Lung (tissue), 12 donors: Measurements from ENCODE around the gene KRT10. TPM values are rescaled to one million over a fixed set of nuclear protein-coding genes. Genes with fewer than 3 reads are reported as not detected.

ENCODE experiments used
- ATAC-seq: fragments of 200-7000 bp; cut with Tn5 transposase; one replicate; pipeline ENCODE4 v1.9.1; 2020; ENCODE audit warnings: moderate number of reproducible peaks; ENCODE audit not compliant: insufficient read depth, low FRiP score
- DNase-seq, 3 donors: peaks; one replicate each; pipeline ENCODE4 v3.0.0-alpha.2; 2013 to 2017
- H3K27ac ChIP-seq, 2 donors: one replicate each; pipeline ENCODE4 v1.5.1; 2013; ENCODE audit warnings: mild to moderate bottlenecking in 2 of 2, moderate library complexity in 2 of 2, control low read depth in 1 of 2, inconsistent platforms in 1 of 2, low read depth in 1 of 2, low read length in 1 of 2
- H3K27me3 ChIP-seq, 3 donors: one replicate each; pipeline ENCODE4 v1.5.1; 2013; ENCODE audit warnings: low read length in 2 of 3; ENCODE audit not compliant: control insufficient read depth in 3 of 3, insufficient read depth in 3 of 3
- H3K36me3 ChIP-seq, 4 donors: one replicate each; pipeline ENCODE4 v1.5.1; 2013; ENCODE audit warnings: low read length in 4 of 4, mild to moderate bottlenecking in 1 of 4, moderate library complexity in 1 of 4; ENCODE audit not compliant: control insufficient read depth in 4 of 4, insufficient read depth in 4 of 4
- H3K4me1 ChIP-seq, 5 donors: one replicate each; pipeline ENCODE4 v1.5.1; 2013; ENCODE audit warnings: low read length in 5 of 5, mild to moderate bottlenecking in 2 of 5, moderate library complexity in 1 of 5; ENCODE audit not compliant: control insufficient read depth in 5 of 5, insufficient read depth in 5 of 5
- H3K4me3 ChIP-seq: one replicate; pipeline ENCODE4 v1.5.1; 2013; ENCODE audit warnings: mild to moderate bottlenecking, control low read depth, moderate library complexity
- H3K9ac ChIP-seq, 2 donors: one replicate each; pipeline ENCODE4 v1.5.1; 2013; ENCODE audit warnings: low read length in 2 of 2, control low read depth in 1 of 2; ENCODE audit not compliant: insufficient read depth in 1 of 2
- H3K9me3 ChIP-seq, 4 donors: one replicate each; pipeline ENCODE4 v1.5.1; 2013; ENCODE audit warnings: low read length in 3 of 4, mild to moderate bottlenecking in 1 of 4, moderate library complexity in 1 of 4; ENCODE audit not compliant: control insufficient read depth in 4 of 4, insufficient read depth in 3 of 4
- WGBS, 2 donors: extraction: QIAGEN DNeasy Blood & Tissue Kit; methylation state at CpG; one replicate each; pipeline ENCODE4 v1.1.7; 2013; 5-methylcytosine and 5-hydroxymethylcytosine counted together
- polyA plus RNA-seq, 2 donors: library from polyadenylated mRNA; stranded (reverse); fragments of 200-250 nt; gene quantifications; one replicate each; pipeline ENCODE4 v1.2.1, GENCODE V29; 2013
- total RNA-seq, 2 donors: library from RNA; depleted of rRNA in 1 of 2; stranded (reverse); fragments of >200 nt in 1 of 2; gene quantifications; one replicate each; pipeline ENCODE4 v1.2.1, GENCODE V29; 2014 to 2021
- TF ChIP-seq, protein P1 (sequence below): IDR thresholded peaks from 2 replicates; pipeline ENCODE4 v1.5.1; 2012; ENCODE audit warnings: mild to moderate bottlenecking; ENCODE audit errors: control extremely low read depth, extremely low read depth
- donor health status: control.
- donor health status: control.
- donor health status: Bipolar disorder and iron deficiency.
- donor health status: healthy.
- donor health status: DM: yes; HTN: yes; CAD: no.

Gene KRT10
- total and polyA plus RNA-seq, 4 donors = 4.6 to 60.6 (median 27.8) TPM

DNA sequence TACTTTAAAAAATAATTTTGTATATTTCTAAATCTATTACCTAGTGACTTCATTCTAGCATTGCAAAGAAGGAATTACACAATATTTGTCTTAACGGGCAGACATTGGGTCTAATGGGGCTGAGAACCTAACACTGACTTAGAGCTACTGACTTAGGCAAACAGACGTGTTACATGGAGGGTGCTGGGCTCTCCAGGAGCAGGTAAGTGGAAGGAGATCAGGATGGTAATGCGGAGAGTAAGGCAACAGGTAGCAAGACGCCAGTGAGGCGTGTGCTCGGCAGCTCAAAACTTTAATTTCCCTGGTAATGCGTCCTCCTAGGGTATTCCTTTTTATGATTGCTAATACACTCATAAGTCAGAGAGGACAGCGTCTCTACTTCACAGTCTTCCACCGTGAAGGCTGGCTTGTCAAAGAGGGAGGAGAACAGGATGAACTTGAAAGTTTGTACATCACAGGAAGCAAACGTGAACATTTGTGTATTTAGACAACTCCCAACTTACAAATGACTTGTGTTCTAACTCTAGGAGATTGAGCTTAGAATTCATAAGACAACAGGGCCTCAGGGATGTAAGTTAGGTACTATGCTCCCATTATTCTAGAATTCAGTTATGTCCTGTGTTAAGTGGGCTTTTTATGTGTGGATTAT lies 27.3 kb downstream of the KRT10 start:
- no peak overlapping the region for H3K27ac ChIP-seq
- no peaks in the 10 kb centered on the region for H3K9me3 ChIP-seq
- peaks cover 0 to 19% (median 0%) of the 10 kb centered on the region in 5 donors for H3K4me1 ChIP-seq
- H3K4me3 ChIP-seq = no peak overlapping the region
- DNase-seq = no peak
- TF ChIP-seq, protein P1, sequence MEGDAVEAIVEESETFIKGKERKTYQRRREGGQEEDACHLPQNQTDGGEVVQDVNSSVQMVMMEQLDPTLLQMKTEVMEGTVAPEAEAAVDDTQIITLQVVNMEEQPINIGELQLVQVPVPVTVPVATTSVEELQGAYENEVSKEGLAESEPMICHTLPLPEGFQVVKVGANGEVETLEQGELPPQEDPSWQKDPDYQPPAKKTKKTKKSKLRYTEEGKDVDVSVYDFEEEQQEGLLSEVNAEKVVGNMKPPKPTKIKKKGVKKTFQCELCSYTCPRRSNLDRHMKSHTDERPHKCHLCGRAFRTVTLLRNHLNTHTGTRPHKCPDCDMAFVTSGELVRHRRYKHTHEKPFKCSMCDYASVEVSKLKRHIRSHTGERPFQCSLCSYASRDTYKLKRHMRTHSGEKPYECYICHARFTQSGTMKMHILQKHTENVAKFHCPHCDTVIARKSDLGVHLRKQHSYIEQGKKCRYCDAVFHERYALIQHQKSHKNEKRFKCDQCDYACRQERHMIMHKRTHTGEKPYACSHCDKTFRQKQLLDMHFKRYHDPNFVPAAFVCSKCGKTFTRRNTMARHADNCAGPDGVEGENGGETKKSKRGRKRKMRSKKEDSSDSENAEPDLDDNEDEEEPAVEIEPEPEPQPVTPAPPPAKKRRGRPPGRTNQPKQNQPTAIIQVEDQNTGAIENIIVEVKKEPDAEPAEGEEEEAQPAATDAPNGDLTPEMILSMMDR = no peak
- ATAC-seq = no peak
- H3K9ac ChIP-seq = no peak overlapping the region
- WGBS, 2 donors = 60 to 72% methylated on average over 10 of the region's 10 CpGs
- peaks cover 0 to 9% (median 7%) of the 10 kb centered on the region in 3 donors for H3K27me3 ChIP-seq
- no peaks in the 10 kb centered on the region for H3K36me3 ChIP-seq

DNA sequence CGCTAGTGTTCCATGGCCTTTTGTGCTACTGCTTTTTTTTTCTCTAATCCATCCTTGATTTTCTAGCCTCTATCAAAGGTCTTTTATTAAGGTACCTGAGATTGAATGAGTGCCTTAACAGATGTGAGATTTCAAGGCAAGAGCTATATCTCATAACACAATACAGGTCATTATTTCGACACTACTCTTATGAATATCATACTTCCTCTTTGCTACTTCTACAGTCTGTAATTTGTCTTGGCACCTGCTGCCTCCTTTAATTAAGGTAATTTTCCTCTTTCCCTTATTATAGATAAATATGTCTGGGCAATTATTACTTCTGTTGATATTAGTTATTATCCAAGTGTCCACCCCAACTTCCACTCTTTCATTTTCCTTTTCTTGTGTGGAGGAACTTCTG lies 27.9 kb downstream of the KRT10 start:
- WGBS, 2 donors = 74 to 78% methylated on average over 2 of the region's 2 CpGs
- Histone ChIP-seq H3K9me3 (no peaks in the 10 kb centered on the region), H3K4me3 (no peak overlapping the region), H3K9ac (no peak overlapping the region), H3K36me3 (no peaks in the 10 kb centered on the region), H3K27me3 (peaks cover 0 to 7% (median under 1%) of the 10 kb centered on the region in 3 donors), H3K4me1 (peaks cover 0 to 19% (median 0%) of the 10 kb centered on the region in 5 donors), H3K27ac (no peak overlapping the region)
- TF ChIP-seq, protein P1 = no peak
- ATAC-seq (no peak), DNase-seq (no peak)

DNA sequence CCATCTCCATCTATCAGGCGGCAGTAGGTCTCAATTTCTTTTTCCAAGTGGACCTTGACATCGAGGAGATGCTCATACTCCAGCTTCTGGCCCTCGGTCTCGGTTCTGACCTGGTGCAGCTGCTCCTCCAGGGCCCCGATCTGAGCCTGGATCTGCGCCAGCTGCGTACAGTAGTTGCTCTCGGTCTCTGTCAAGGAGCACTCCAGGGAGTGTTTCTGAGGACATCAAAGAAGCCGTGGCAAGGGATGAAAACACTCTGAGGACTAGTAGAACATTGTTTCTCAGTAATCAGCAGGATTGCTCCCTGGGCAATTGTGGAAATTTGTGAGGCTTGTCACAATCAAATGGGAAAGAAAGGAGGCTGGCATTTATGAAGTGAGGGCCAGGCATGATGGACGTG lies 28.6 kb downstream of the KRT10 start:
- H3K9me3 ChIP-seq = no peaks in the 10 kb centered on the region
- no peaks in the 10 kb centered on the region for H3K36me3 ChIP-seq
- peaks cover 0 to 7% (median 0%) of the 10 kb centered on the region in 3 donors for H3K27me3 ChIP-seq
- no peak overlapping the region for H3K9ac ChIP-seq
- H3K4me1 ChIP-seq = peaks cover 0 to 19% (median 0%) of the 10 kb centered on the region in 5 donors
- ATAC-seq = no peak
- TF ChIP-seq, protein P1 = no peak
- DNase-seq = peak in 2 of 3 donors; percentile 25 to 33
- H3K4me3 ChIP-seq = no peak overlapping the region
- H3K27ac ChIP-seq = no peak overlapping the region
- WGBS, 2 donors = 60 to 74% methylated on average over 10 of the region's 10 CpGs
